Activated CD8-positive, alpha-beta T cell treated with anti-CD3 and anti-CD28 coated beads for 36 hours (primary cell): ENCODE measurements around the gene ASIC1. TPM values are rescaled to one million over a fixed set of nuclear protein-coding genes. Genes with fewer than 3 reads are reported as not detected.

Source experiments
- ATAC-seq: fragments of 200-7000 bp; cut with Tn5 transposase; one replicate; pipeline ENCODE4 v1.10.0; 2021; ENCODE audit warnings: mild to moderate bottlenecking, moderate library complexity
- CTCF ChIA-PET: fragments of 350-600 bp; sonication (Branson Sonifier 250); formaldehyde crosslinking; loops from one replicate; lab custom pipeline; 2021; ENCODE audit warnings: antibody characterized with exemption; lab: Charles Lee
- POLR2A ChIA-PET: fragments of 350-600 bp; sonication (Branson Sonifier 250); formaldehyde crosslinking; loops from one replicate; lab custom pipeline; 2021; ENCODE audit warnings: antibody characterized with exemption; lab: Charles Lee
- DNase-seq: peaks from one replicate; pipeline ENCODE4 v3.0.0-alpha.2; 2020
- H3K27ac Mint-ChIP-seq: one replicate; pipeline ENCODE4 v1.8.0; 2021; ENCODE audit warnings: mild to moderate bottlenecking, mixed read lengths
- H3K27me3 Mint-ChIP-seq: one replicate; pipeline ENCODE4 v1.8.0; 2021; ENCODE audit warnings: mixed read lengths
- H3K36me3 Mint-ChIP-seq: one replicate; pipeline ENCODE4 v1.8.0; 2021; ENCODE audit warnings: low read depth, mixed read lengths
- H3K4me1 Mint-ChIP-seq: one replicate; pipeline ENCODE4 v1.8.0; 2021; ENCODE audit warnings: low read depth, mixed read lengths
- H3K4me3 Mint-ChIP-seq: one replicate; pipeline ENCODE4 v1.8.0; 2021; ENCODE audit warnings: mild to moderate bottlenecking, moderate library complexity, mixed read lengths
- H3K9me3 Mint-ChIP-seq: one replicate; pipeline ENCODE4 v1.8.0; 2021; ENCODE audit warnings: mixed read lengths
- CTCF ChIP-seq: fragments of 200-600 bp; IDR thresholded peaks from one replicate; pipeline ENCODE4 v1.8.0; 2022; ENCODE audit warnings: antibody characterized with exemption, mild to moderate bottlenecking
- intact Hi-C: fragments of 100-400 bp; cut with micrococcal nuclease; formaldehyde crosslinking; loops from one replicate; pipeline ENCODE4 v1.10.0; 2022
- total RNA-seq, 2 experiments: library from RNA; stranded (reverse); gene quantifications; one replicate each; pipeline ENCODE4 v1.2.3, GENCODE V29; 2021

The ASIC1 gene
- total RNA-seq, 2 experiments from 2014 or later, result 14.3 to 17.3 TPM

- ATAC-seq, result no peak
- intact Hi-C loops, result no loop called here
- Mint-ChIP-seq H3K27me3 (peaks cover 11% of the 10 kb centered on the region), H3K27ac (peak overlapping the region; percentile 88), H3K9me3 (no peaks in the 10 kb centered on the region), H3K4me3 (peak overlapping the region; percentile 83), H3K36me3 (peaks cover 20% of the 10 kb centered on the region), H3K4me1 (peaks cover 43% of the 10 kb centered on the region)
- no peak for DNase-seq
- POLR2A ChIA-PET, result interaction anchor here (0.9 to 2.5 kb wide), 4 partner anchors 34 to 95 kb away, joined by 3 to 7 read pairs (median 3); partner anchors contain the start of gene COX14
- no peak for TF ChIP-seq CTCF
- CTCF ChIA-PET, result interaction anchor here (1.5 to 22.9 kb wide), 7 partner anchors 10 to 193 kb away, joined by 3 to 299 read pairs (median 13); partner anchors contain the start of gene COX14
Observed at GRCh38 chr12:50060120-50060468, 2.7 kb downstream of the ASIC1 start.

DNA sequence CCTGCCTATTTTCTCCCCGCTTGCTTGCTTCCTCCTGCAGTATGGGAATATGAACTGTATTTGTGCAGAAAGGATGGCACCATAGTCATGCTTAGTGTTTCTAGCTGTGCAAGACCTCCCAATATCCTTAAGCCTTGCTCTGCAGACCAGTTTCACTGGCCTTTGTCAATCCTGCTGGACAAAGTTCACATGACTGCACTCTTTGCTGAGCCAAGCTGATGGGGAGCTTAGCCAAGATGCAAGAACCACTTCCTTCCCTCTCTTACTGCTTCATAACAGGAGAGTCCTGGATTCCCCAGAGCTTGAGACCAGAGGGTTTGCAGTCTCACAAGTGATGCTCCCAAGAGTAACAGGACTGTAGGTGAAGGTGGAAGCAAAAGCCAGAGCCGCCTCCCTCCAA lies 3.8 kb downstream of the ASIC1 start:
- no peak for ATAC-seq
- no peak for DNase-seq
- Mint-ChIP-seq H3K4me3 (no peak overlapping the region), H3K4me1 (peaks cover 36% of the 10 kb centered on the region), H3K27ac (no peak overlapping the region), H3K27me3 (peaks cover 8% of the 10 kb centered on the region), H3K9me3 (no peaks in the 10 kb centered on the region), H3K36me3 (peaks cover 20% of the 10 kb centered on the region)
- intact Hi-C loops, result no loop called here
- CTCF ChIA-PET, result interaction anchor here (0.9 to 22.9 kb wide), 5 partner anchors 9 to 115 kb away, joined by 4 to 299 read pairs (median 47); no protein-coding TSS in a partner anchor
- POLR2A ChIA-PET, result interaction anchor here (0.9 kb wide), 1 partner anchor 18 kb away, joined by 3 read pairs; no protein-coding TSS in a partner anchor
- no peak for TF ChIP-seq CTCF

DNA sequence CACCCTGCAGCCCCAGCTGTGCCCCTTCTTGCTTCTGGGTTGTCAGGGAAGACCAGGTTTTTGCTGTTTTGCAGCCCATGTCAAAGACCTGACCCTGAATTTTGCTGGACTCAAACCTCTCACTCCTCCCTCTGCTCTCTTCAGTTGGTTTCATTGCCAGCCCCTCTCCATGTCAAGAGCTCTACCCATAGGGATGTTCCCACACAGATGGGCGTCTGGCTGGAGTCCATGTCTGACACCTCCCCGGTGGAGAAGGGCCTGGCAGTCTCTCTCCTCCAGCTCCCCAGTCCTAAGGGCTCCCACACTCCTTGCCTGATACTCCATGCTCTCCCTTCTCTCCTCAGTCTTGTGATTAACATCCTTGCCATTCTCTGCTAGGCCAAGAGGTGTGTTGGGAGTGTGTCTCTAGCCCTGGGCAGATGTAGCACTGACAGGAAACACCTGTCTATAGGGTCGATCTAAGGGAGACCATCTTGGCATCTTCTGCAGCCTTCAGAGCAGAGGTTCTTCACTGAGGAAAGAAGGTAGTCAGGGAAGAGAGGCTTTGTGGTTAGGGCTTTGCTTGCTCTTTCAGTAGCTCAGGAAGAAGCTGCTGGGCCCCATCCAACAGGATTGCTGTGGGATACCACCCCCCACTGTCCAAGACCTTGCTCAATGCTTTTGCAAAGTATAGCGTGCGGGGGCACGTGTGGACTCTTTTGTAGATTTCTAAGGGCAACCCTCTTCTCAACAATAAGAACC lies 4.7 kb downstream of the ASIC1 start:
- H3K36me3 Mint-ChIP-seq, result peaks cover 20% of the 10 kb centered on the region
- H3K27me3 Mint-ChIP-seq, result peaks cover under 1% of the 10 kb centered on the region
- H3K9me3 Mint-ChIP-seq, result no peaks in the 10 kb centered on the region
- ATAC-seq (no peak), DNase-seq (no peak)
- ChIA-PET CTCF (interaction anchor here (0.9 to 22.9 kb wide), 5 partner anchors 8 to 117 kb away, joined by 3 to 299 read pairs (median 47); no protein-coding TSS in a partner anchor), POLR2A (interaction anchor here (0.6 to 1.2 kb wide), 2 partner anchors 21 to 23 kb away, joined by 3 to 4 read pairs; no protein-coding TSS in a partner anchor)
- intact Hi-C loops, result no loop called here
- no peak overlapping the region for H3K27ac Mint-ChIP-seq
- TF ChIP-seq CTCF, result no peak
- H3K4me1 Mint-ChIP-seq, result peaks cover 28% of the 10 kb centered on the region
- no peak overlapping the region for H3K4me3 Mint-ChIP-seq

DNA sequence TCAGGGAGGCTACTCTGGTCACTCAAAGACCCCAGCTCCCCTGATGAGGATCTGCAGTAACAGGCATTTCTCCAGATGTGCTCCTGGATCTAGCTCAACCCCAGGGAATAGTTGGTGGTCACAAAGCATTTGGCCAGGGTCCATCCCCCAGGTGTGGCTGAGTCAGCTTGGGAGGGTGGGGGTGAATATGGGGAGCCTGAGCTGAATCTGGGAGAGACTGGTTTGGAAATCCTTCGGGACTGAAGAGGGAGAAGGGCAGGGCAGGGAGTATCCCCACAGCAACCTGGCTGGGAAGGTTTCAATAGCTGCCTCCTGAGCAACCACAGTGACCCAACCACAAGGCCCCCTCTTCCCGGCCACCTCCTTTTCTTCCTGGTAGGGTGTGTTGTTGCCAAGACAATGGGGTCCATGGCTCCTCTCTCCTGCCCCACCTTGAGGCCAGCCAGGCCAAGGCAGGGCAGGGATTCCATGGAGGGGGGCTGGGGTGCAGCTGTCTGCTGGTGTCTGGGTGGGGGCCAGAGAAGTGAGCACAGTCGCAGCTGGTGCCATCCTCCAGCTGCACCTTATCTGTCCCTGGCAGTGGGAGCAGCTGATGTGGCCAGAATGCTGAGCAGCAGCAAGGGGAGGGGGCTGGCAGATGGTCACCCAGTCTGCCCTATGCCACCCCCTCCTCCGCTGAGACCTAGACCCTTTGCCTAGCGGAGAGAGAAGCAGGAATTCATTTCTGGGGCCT lies 5.5 kb downstream of the ASIC1 start:
- intact Hi-C loops, result no loop called here
- Mint-ChIP-seq H3K4me1 (peaks cover 27% of the 10 kb centered on the region), H3K27me3 (no peaks in the 10 kb centered on the region), H3K27ac (no peak overlapping the region), H3K4me3 (no peak overlapping the region), H3K36me3 (peaks cover 20% of the 10 kb centered on the region), H3K9me3 (no peaks in the 10 kb centered on the region)
- ATAC-seq, result no peak
- ChIA-PET POLR2A (interaction anchor here (1.2 kb wide), 1 partner anchor 21 kb away, joined by 4 read pairs; no protein-coding TSS in a partner anchor), CTCF (interaction anchor here (0.9 to 22.9 kb wide), 3 partner anchors 23 to 117 kb away, joined by 3 to 299 read pairs (median 47); no protein-coding TSS in a partner anchor)
- TF ChIP-seq CTCF, result no peak
- no peak for DNase-seq
